Vagina (tissue), 2 donors: ENCODE measurements around the gene ZNF484. TPM values are rescaled to one million over a fixed set of nuclear protein-coding genes. Genes with fewer than 3 reads are reported as not detected.
A peak's percentile ranks its signal among the peaks of the same experiment; 100 is the strongest.
"Not testable (repeated sequence)": the region's sequence is repeated elsewhere in the genome, so short reads cannot be mapped to it uniquely, and the experiment has no call there.

Experiments
- DNase-seq, 2 donors: peaks; one replicate each; pipeline ENCODE4 v3.0.0-alpha.2; 2017; ENCODE audit errors: extremely low spot score in 2 of 2
- H3K27ac ChIP-seq: fragments of 200-600 bp; sonication (generic); one replicate; pipeline ENCODE4 v1.5.1; 2019
- H3K27me3 ChIP-seq: fragments of 200-600 bp; sonication (generic); one replicate; pipeline ENCODE4 v1.5.1; 2019
- H3K36me3 ChIP-seq, 2 donors: fragments of 200-600 bp; sonication (generic); one replicate each; pipeline ENCODE4 v1.5.1; 2017 to 2019
- H3K4me1 ChIP-seq: fragments of 200-600 bp; sonication (generic); one replicate; pipeline ENCODE4 v1.5.1; 2019
- H3K4me3 ChIP-seq, 2 donors: fragments of 200-600 bp; sonication (generic); 1 replicate in 1 of 2; 2 replicates in 1 of 2; pipeline ENCODE4 v1.5.1; 2016 to 2019
- H3K9me3 ChIP-seq: fragments of 200-600 bp; sonication (generic); one replicate; pipeline ENCODE4 v1.5.1; 2019
- POLR2A ChIP-seq, 2 donors: fragments of 450-650 bp; IDR thresholded peaks; one replicate each; pipeline ENCODE4 v1.6.1; 2017; ENCODE audit warnings: antibody characterized with exemption in 2 of 2, mild to moderate bottlenecking in 2 of 2, moderate library complexity in 2 of 2
- POLR2AphosphoS5 ChIP-seq, 2 donors: sonication (generic); formaldehyde crosslinking; IDR thresholded peaks; one replicate each; pipeline ENCODE4 v1.9.0; 2017; ENCODE audit warnings: antibody characterized with exemption in 2 of 2, mild to moderate bottlenecking in 2 of 2, low read depth in 1 of 2; ENCODE audit not compliant: insufficient read depth in 1 of 2
- intact Hi-C: fragments of 100-400 bp; cut with DNase I; formaldehyde crosslinking; loops from one replicate; pipeline ENCODE4 v1.15.1; 2023
- total RNA-seq: library from RNA; depleted of rRNA; stranded (reverse); fragments of >200 nt; gene quantifications from one replicate; pipeline ENCODE4 v1.2.3, GENCODE V29; 2016
- TF ChIP-seq, protein P1 (sequence below), 3 experiments: fragments of 450-650 bp in 2 of 3; fragments of 200-600 bp in 1 of 3; sonication (generic) in 1 of 3; IDR thresholded peaks; one replicate each; pipeline ENCODE4 v1.5.1; 2017 to 2019; ENCODE audit warnings: antibody characterized with exemption in 3 of 3, mild to moderate bottlenecking in 2 of 3, moderate library complexity in 2 of 3

The ZNF484 gene
- 14.0 TPM for total RNA-seq

GRCh38 chr9:92877531-92878430 lies at the start of gene ZNF484:
Gene ZNF484 (minus strand): TSS chr9:92878038. CDS start chr9:92875029, 3,009 bp downstream.
- DNase-seq, result peak in 1 of 2 donors; percentile 94
- H3K4me3 ChIP-seq, result peak within 1 kb of the TSS; percentile 61 to 65
- TF ChIP-seq, protein P1, sequence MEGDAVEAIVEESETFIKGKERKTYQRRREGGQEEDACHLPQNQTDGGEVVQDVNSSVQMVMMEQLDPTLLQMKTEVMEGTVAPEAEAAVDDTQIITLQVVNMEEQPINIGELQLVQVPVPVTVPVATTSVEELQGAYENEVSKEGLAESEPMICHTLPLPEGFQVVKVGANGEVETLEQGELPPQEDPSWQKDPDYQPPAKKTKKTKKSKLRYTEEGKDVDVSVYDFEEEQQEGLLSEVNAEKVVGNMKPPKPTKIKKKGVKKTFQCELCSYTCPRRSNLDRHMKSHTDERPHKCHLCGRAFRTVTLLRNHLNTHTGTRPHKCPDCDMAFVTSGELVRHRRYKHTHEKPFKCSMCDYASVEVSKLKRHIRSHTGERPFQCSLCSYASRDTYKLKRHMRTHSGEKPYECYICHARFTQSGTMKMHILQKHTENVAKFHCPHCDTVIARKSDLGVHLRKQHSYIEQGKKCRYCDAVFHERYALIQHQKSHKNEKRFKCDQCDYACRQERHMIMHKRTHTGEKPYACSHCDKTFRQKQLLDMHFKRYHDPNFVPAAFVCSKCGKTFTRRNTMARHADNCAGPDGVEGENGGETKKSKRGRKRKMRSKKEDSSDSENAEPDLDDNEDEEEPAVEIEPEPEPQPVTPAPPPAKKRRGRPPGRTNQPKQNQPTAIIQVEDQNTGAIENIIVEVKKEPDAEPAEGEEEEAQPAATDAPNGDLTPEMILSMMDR (IDR thresholded peaks at IDR 0.05), result no peak
- TF ChIP-seq POLR2AphosphoS5 (IDR thresholded peaks at IDR 0.05; ENCODE audit: insufficient read depth in 1 of 2, low read depth in 1 of 2), result peak; percentile 78 to 86
- H3K4me1 ChIP-seq, result peaks cover 16% of the 10 kb centered on the region
- H3K36me3 ChIP-seq, result no peaks in the 10 kb centered on the region
- no peaks in the 10 kb centered on the region for H3K27me3 ChIP-seq
- no peaks in the 10 kb centered on the region for H3K9me3 ChIP-seq
- intact Hi-C loops, result no loop called here
- H3K27ac ChIP-seq, result peak within 1 kb of the TSS; percentile 62

GRCh38 chr9:92920437-92920836 lies 42.6 kb upstream of the ZNF484 start:
- Histone ChIP-seq H3K27me3 (no peaks in the 10 kb centered on the region), H3K9me3 (no peaks in the 10 kb centered on the region), H3K4me3 (no peak overlapping the region), H3K4me1 (no peaks in the 10 kb centered on the region), H3K27ac (no peak overlapping the region), H3K36me3 (no peaks in the 10 kb centered on the region)
- DNase-seq, result no peak
- intact Hi-C loops, result no loop called here
- no peak for TF ChIP-seq POLR2AphosphoS5 (IDR thresholded peaks at IDR 0.05; ENCODE audit: insufficient read depth in 1 of 2, low read depth in 1 of 2)
- no peak for TF ChIP-seq POLR2A (IDR thresholded peaks at IDR 0.05)
- TF ChIP-seq, protein P1 (IDR thresholded peaks at IDR 0.05), result no peak

DNA sequence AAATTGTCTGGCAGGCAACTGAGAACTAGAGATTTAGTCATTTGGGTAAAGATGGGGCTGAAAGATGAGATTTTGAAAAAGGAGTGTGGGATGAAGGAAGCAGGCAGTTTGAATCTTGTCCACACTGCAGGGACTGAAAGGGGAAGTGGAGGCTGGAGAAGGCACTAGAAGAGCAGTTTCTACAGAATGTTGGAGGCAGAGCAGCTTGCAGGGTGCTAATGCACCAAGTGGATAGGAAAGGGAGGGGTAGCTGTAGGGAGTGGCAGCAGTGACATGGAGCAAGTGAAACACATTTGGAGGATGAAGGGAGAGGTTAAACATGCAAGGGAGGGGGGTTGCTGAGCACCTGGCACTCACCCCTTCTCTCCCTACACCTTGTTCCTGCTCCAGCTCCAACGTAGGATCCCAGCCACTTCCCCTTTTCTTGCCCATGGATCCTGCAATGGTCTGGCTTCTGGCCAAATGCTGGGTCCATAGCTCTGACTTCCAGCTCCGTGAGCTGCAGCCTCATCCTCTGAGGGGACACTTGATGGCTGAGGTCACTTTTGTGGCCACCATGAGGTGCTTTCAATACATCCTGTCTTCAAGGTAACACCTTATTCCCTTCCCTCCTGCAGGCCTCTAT lies 39.5 kb upstream of the ZNF484 start:
- TF ChIP-seq POLR2A (IDR thresholded peaks at IDR 0.05) (no peak), POLR2AphosphoS5 (IDR thresholded peaks at IDR 0.05; ENCODE audit: insufficient read depth in 1 of 2, low read depth in 1 of 2) (no peak)
- intact Hi-C loops, result no loop called here
- DNase-seq, result no peak
- Histone ChIP-seq H3K4me3 (no peak overlapping the region), H3K27ac (no peak overlapping the region), H3K27me3 (no peaks in the 10 kb centered on the region), H3K4me1 (no peaks in the 10 kb centered on the region), H3K36me3 (no peaks in the 10 kb centered on the region), H3K9me3 (no peaks in the 10 kb centered on the region)

DNA sequence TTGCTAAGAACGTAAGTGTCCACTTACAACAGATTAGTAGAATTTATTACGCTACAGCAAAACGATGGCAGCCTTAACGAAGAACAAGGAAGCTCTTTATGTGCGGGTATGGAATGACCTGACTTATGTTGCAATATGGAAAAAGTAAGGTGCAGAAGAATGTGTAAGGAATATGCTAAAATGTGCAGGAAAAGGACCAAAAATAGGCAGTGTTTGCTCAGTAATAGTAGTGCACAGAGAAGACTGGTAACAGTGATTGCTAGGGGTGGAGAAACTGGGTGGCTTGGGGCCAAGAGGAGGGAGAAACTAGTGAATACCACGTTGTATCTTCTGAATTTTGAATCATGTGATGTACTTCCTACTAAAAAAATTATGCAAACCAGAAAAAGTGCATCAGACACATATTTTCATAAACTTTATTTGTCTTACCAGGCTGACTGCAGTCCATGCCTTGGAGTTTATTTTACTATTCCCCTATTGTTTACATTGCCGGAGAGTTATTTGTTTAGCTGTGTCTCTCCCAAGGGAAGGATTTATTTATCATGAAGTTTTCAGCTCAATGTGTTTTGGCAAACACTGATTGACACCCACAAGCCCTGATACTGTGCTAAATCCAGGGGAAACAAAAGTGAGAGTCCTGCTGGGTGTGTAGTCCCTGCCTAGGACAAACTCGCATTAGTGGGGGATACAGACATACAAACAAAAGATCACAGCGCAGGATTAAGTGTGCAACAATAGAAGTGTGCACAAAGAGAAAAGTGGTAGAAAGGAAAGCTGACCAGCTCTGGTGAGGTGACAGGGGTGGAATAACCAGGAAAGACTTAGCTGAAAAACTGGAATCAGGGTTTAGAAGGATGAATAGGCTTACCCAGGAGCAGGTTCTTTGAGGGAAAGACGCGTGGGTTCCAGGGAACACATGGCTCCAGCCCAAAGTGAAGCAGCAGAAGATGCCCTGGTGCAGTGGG lies 34.0 kb upstream of the ZNF484 start:
- Histone ChIP-seq H3K4me1 (no peaks in the 10 kb centered on the region), H3K9me3 (no peaks in the 10 kb centered on the region), H3K27ac (no peak overlapping the region), H3K4me3 (no peak overlapping the region), H3K27me3 (no peaks in the 10 kb centered on the region), H3K36me3 (no peaks in the 10 kb centered on the region)
- no peak for DNase-seq
- TF ChIP-seq POLR2A (IDR thresholded peaks at IDR 0.05) (no peak), POLR2AphosphoS5 (IDR thresholded peaks at IDR 0.05; ENCODE audit: insufficient read depth in 1 of 2, low read depth in 1 of 2) (no peak)
- TF ChIP-seq, protein P1 (IDR thresholded peaks at IDR 0.05), result no peak
- intact Hi-C loops, result no loop called here

DNA sequence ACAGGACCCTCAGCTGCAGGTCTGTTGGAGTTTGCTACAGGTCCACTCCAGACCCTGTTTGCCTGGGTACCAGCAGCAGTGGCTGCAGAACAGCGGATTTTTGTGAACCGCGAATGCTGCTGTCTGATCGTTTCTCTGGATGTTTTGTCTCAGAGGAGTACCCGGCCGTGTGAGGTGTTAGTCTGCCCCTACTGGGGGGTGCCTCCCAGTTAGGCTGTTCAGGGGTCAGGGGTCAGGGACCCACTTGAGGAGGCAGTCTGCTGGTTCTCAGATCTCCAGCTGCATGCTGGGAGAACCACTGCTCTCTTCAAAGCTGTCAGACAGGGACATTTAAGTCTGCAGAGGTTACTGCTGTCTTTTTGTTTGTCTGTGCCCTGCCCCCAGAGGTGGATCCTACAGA lies 27.3 kb upstream of the ZNF484 start:
- H3K27ac ChIP-seq, H3K27me3 ChIP-seq, H3K4me3 ChIP-seq, DNase-seq, intact Hi-C loops, H3K4me1 ChIP-seq, H3K9me3 ChIP-seq, H3K36me3 ChIP-seq: not testable (repeated sequence)
